ENCODE results near the gene UBAP2L. TPM values are rescaled to one million over a fixed set of nuclear protein-coding genes. Genes with fewer than 3 reads are reported as not detected.

UBAP2L gene
- total and polyA plus RNA-seq, 9 of the 15 experiments (the other 6 are each of a cell fraction or from before 2014, with no cell fraction given) = 75.0 to 245 (median 119) TPM

DNA sequence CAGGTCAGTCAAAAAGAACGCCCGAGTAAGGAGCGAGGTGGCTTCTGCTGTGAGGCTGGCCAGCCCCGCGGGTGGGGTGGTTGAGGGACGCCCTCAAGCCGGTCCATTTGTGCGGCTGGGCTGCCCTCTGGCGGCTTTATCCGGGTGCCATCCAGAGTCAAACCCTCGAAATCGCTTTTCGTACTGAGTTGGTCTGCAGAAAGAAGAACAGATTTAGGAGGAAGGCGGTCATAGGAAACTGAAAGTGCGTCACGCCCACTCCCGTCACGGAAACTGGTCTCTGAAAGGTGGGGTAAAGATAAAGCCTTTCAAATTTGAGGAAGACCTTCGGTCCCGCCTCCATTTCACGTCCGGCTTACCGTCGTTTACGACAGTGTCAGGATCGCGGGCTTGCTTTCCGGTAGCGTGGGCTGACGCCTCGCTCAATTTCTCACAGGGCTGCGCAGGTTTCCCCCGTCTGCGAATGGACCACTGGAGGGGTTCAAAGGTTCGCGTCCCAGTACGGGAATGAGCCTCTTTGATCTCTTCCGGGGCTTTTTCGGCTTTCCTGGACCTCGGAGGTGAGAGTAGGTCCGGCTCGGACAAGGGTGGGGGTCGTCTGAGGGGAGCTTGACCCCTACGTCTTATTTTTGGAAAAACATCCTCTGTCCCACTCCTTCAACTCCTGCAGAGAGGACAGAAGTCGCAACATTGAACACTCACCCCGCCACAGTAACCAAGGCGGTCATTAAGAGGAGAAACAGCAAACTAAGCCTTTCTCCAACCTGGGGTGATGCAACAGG is 51.7 kb downstream of the UBAP2L start, which contains the start of gene HAX1 (continued):
- TF ChIP-seq, protein P1, sequence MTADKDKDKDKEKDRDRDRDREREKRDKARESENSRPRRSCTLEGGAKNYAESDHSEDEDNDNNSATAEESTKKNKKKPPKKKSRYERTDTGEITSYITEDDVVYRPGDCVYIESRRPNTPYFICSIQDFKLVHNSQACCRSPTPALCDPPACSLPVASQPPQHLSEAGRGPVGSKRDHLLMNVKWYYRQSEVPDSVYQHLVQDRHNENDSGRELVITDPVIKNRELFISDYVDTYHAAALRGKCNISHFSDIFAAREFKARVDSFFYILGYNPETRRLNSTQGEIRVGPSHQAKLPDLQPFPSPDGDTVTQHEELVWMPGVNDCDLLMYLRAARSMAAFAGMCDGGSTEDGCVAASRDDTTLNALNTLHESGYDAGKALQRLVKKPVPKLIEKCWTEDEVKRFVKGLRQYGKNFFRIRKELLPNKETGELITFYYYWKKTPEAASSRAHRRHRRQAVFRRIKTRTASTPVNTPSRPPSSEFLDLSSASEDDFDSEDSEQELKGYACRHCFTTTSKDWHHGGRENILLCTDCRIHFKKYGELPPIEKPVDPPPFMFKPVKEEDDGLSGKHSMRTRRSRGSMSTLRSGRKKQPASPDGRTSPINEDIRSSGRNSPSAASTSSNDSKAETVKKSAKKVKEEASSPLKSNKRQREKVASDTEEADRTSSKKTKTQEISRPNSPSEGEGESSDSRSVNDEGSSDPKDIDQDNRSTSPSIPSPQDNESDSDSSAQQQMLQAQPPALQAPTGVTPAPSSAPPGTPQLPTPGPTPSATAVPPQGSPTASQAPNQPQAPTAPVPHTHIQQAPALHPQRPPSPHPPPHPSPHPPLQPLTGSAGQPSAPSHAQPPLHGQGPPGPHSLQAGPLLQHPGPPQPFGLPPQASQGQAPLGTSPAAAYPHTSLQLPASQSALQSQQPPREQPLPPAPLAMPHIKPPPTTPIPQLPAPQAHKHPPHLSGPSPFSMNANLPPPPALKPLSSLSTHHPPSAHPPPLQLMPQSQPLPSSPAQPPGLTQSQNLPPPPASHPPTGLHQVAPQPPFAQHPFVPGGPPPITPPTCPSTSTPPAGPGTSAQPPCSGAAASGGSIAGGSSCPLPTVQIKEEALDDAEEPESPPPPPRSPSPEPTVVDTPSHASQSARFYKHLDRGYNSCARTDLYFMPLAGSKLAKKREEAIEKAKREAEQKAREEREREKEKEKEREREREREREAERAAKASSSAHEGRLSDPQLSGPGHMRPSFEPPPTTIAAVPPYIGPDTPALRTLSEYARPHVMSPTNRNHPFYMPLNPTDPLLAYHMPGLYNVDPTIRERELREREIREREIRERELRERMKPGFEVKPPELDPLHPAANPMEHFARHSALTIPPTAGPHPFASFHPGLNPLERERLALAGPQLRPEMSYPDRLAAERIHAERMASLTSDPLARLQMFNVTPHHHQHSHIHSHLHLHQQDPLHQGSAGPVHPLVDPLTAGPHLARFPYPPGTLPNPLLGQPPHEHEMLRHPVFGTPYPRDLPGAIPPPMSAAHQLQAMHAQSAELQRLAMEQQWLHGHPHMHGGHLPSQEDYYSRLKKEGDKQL (CRISPR knock-in tag; IDR thresholded peaks at IDR 0.05; ENCODE audit: borderline replicate concordance) = no peak
- TF ChIP-seq CTCFL (IDR thresholded peaks at IDR 0.05; ENCODE audit: borderline replicate concordance, insufficient read depth, low read depth, low read length, poor library complexity, severe bottlenecking) (peak; percentile 77), TARDBP (IDR thresholded peaks at IDR 0.05) (peak; percentile 74), SIN3B (IDR thresholded peaks at IDR 0.05; ENCODE audit: low read depth) (peak; percentile 97), TEAD4 (IDR thresholded peaks at IDR 0.05; ENCODE audit: low read length) (peak; percentile 43; the same call in 1 of the 2 replicates), TEAD4 (CRISPR knock-in tag; IDR thresholded peaks at IDR 0.05; ENCODE audit: borderline replicate concordance) (no peak), SMARCC2 (IDR thresholded peaks at IDR 0.05; ENCODE audit: low read depth) (0 out of 2 replicates have a peak, but pooled peaks have one; percentile 17), DEAF1 (CRISPR knock-in tag; IDR thresholded peaks at IDR 0.05) (peak; percentile 95), ZBED1 (IDR thresholded peaks at IDR 0.05) (no peak)
- TF ChIP-seq, protein P2, sequence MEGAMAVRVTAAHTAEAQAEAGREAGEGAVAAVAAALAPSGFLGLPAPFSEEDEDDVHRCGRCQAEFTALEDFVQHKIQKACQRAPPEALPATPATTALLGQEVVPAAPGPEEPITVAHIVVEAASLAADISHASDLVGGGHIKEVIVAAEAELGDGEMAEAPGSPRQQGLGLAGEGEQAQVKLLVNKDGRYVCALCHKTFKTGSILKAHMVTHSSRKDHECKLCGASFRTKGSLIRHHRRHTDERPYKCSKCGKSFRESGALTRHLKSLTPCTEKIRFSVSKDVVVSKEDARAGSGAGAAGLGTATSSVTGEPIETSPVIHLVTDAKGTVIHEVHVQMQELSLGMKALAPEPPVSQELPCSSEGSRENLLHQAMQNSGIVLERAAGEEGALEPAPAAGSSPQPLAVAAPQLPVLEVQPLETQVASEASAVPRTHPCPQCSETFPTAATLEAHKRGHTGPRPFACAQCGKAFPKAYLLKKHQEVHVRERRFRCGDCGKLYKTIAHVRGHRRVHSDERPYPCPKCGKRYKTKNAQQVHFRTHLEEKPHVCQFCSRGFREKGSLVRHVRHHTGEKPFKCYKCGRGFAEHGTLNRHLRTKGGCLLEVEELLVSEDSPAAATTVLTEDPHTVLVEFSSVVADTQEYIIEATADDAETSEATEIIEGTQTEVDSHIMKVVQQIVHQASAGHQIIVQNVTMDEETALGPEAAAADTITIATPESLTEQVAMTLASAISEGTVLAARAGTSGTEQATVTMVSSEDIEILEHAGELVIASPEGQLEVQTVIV (CRISPR knock-in tag; IDR thresholded peaks at IDR 0.05; ENCODE audit: borderline replicate concordance) = peak; percentile 97
- TF ChIP-seq, protein P3, sequence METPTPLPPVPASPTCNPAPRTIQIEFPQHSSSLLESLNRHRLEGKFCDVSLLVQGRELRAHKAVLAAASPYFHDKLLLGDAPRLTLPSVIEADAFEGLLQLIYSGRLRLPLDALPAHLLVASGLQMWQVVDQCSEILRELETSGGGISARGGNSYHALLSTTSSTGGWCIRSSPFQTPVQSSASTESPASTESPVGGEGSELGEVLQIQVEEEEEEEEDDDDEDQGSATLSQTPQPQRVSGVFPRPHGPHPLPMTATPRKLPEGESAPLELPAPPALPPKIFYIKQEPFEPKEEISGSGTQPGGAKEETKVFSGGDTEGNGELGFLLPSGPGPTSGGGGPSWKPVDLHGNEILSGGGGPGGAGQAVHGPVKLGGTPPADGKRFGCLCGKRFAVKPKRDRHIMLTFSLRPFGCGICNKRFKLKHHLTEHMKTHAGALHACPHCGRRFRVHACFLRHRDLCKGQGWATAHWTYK (CRISPR knock-in tag; IDR thresholded peaks at IDR 0.05) = peak; percentile 38; the same call in 1 of the 2 replicates
